Gastroesophageal sphincter (tissue), 4 donors: Measurements from ENCODE around the gene RFXAP. TPM values are rescaled to one million over a fixed set of nuclear protein-coding genes. Genes with fewer than 3 reads are reported as not detected.
"Not testable (repeated sequence)": the region's sequence is repeated elsewhere in the genome, so short reads cannot be mapped to it uniquely, and the experiment has no call there.

ENCODE experiments used
- ATAC-seq: fragments of 150-250 bp; one replicate; pipeline ENCODE4 v1.9.1; 2016; ENCODE audit warnings: mild to moderate bottlenecking, moderate library complexity
- H3K27ac ChIP-seq, 4 donors: fragments of 200-600 bp; sonication (generic) in 3 of 4; 1 replicate in 3 of 4; 2 replicates in 1 of 4; pipeline ENCODE4 v1.5.1; 2016 to 2019
- H3K27me3 ChIP-seq: fragments of 200-600 bp; sonication (generic); one replicate; pipeline ENCODE4 v1.5.1; 2019
- H3K36me3 ChIP-seq, 2 donors: fragments of 200-600 bp; sonication (generic); one replicate each; pipeline ENCODE4 v1.5.1; 2019; ENCODE audit warnings: control low read depth in 1 of 2
- H3K4me1 ChIP-seq, 3 donors: fragments of 200-600 bp; sonication (generic); 1 replicate in 2 of 3; 2 replicates in 1 of 3; pipeline ENCODE4 v1.5.1; 2016 to 2019; ENCODE audit warnings: control low read depth in 2 of 3
- H3K4me3 ChIP-seq, 2 donors: fragments of 200-600 bp; sonication (generic); one replicate each; pipeline ENCODE4 v1.5.1; 2019; ENCODE audit warnings: mild to moderate bottlenecking in 1 of 2, moderate library complexity in 1 of 2
- H3K9me3 ChIP-seq, 3 donors: fragments of 200-600 bp; sonication (generic); one replicate each; pipeline ENCODE4 v1.5.1; 2017 to 2019; ENCODE audit warnings: control low read depth in 2 of 3
- CTCF ChIP-seq, 4 experiments: fragments of 200-600 bp in 2 of 4; fragments of 450-650 bp in 2 of 4; sonication (generic) in 1 of 4; IDR thresholded peaks; one replicate each; pipeline ENCODE4 v1.5.1; 2017 to 2019; ENCODE audit warnings: antibody characterized with exemption in 4 of 4, mild to moderate bottlenecking in 2 of 4, moderate library complexity in 2 of 4
- EP300 ChIP-seq: sonication (generic); formaldehyde crosslinking; IDR thresholded peaks from one replicate; pipeline ENCODE4 v1.6.1; 2017; ENCODE audit warnings: antibody characterized with exemption, mild to moderate bottlenecking
- POLR2A ChIP-seq, 2 donors: fragments of 450-650 bp; IDR thresholded peaks; one replicate each; pipeline ENCODE4 v1.6.1; 2017; ENCODE audit warnings: antibody characterized with exemption in 2 of 2, mild to moderate bottlenecking in 2 of 2, moderate library complexity in 1 of 2
- POLR2AphosphoS5 ChIP-seq: sonication (generic); formaldehyde crosslinking; IDR thresholded peaks from one replicate; pipeline ENCODE4 v1.6.1; 2017; ENCODE audit warnings: antibody characterized with exemption
- WGBS, 2 donors: methylation state at CpG; one replicate each; pipeline ENCODE4 v1.1.5; 2018; ENCODE audit warnings: low coverage in 1 of 2; 5-methylcytosine and 5-hydroxymethylcytosine counted together
- total RNA-seq, 4 donors: library from RNA; depleted of rRNA; stranded (reverse); fragments of >200 nt; gene quantifications; one replicate each; pipeline ENCODE4 v1.1.0, GENCODE V29; 2016

Gene RFXAP
- total RNA-seq, 4 donors from 2014 or later = 3.2 to 7.2 (median 3.8) TPM

- no peak for ATAC-seq
- TF ChIP-seq POLR2A (IDR thresholded peaks at IDR 0.05) = no peak
- no peak for TF ChIP-seq POLR2AphosphoS5
- TF ChIP-seq EP300 = no peak
- TF ChIP-seq CTCF (IDR thresholded peaks at IDR 0.05) = no peak
- peaks cover 5% of the 10 kb centered on the region for H3K27me3 ChIP-seq
Measured at GRCh38 chr13:36776175-36776574, 42.8 kb upstream of the RFXAP start.

GRCh38 chr13:36778083-36778671, 40.8 kb upstream of the RFXAP start:
- no peak for ATAC-seq
- no peak overlapping the region for H3K27ac ChIP-seq

More at GRCh38 chr13:36776175-36776574, 42.8 kb upstream of the RFXAP start:
- Histone ChIP-seq H3K4me3 (no peak overlapping the region), H3K9me3 (no peaks in the 10 kb centered on the region), H3K36me3 (no peaks in the 10 kb centered on the region), H3K4me1 (no peaks in the 10 kb centered on the region), H3K27ac (no peak overlapping the region)

GRCh38 chr13:36783890-36784289, 35.1 kb upstream of the RFXAP start:
- Histone ChIP-seq H3K27ac (no peak overlapping the region), H3K36me3 (no peaks in the 10 kb centered on the region), H3K4me3 (no peak overlapping the region), H3K9me3 (no peaks in the 10 kb centered on the region), H3K27me3 (peaks cover 4% of the 10 kb centered on the region), H3K4me1 (no peaks in the 10 kb centered on the region)
- ATAC-seq = no peak
- 44 to 63% methylated on average over 3 of the region's 3 CpGs for WGBS, 2 donors
- TF ChIP-seq POLR2AphosphoS5 (no peak), EP300 (no peak), CTCF (IDR thresholded peaks at IDR 0.05) (no peak), POLR2A (IDR thresholded peaks at IDR 0.05) (no peak)

More at GRCh38 chr13:36778083-36778671, 40.8 kb upstream of the RFXAP start:
- H3K9me3 ChIP-seq = no peaks in the 10 kb centered on the region
- H3K4me3 ChIP-seq = no peak overlapping the region
- TF ChIP-seq EP300 = no peak
- no peak for TF ChIP-seq POLR2A (IDR thresholded peaks at IDR 0.05)
- TF ChIP-seq CTCF (IDR thresholded peaks at IDR 0.05) = no peak
- no peak for TF ChIP-seq POLR2AphosphoS5
- H3K4me1 ChIP-seq = no peaks in the 10 kb centered on the region
- peaks cover 5% of the 10 kb centered on the region for H3K27me3 ChIP-seq
- WGBS, 2 donors = 13 to 20% methylated on average over 1 to 6 of the region's 8 CpGs
- H3K36me3 ChIP-seq = no peaks in the 10 kb centered on the region

GRCh38 chr13:36786175-36786574, 32.8 kb upstream of the RFXAP start:
- not testable (repeated sequence) for H3K4me3 ChIP-seq, ATAC-seq, H3K27me3 ChIP-seq, H3K36me3 ChIP-seq, H3K9me3 ChIP-seq, H3K27ac ChIP-seq, H3K4me1 ChIP-seq
- WGBS, 2 donors = 65 to 74% methylated on average over 3 to 4 of the region's 4 CpGs

- H3K4me1 ChIP-seq = no peaks in the 10 kb centered on the region
- no peaks in the 10 kb centered on the region for H3K36me3 ChIP-seq
- no peak overlapping the region for H3K4me3 ChIP-seq
- no peaks in the 10 kb centered on the region for H3K27me3 ChIP-seq
- WGBS, 2 donors = 52% methylated on average over 3 of the region's 3 CpGs; no CpG with 5 or more reads in 1 of the 2 donors
- TF ChIP-seq POLR2AphosphoS5 = no peak
- no peak for TF ChIP-seq POLR2A (IDR thresholded peaks at IDR 0.05)
- TF ChIP-seq EP300 = no peak
- TF ChIP-seq CTCF (IDR thresholded peaks at IDR 0.05) = no peak
- H3K27ac ChIP-seq = no peak overlapping the region
- ATAC-seq = no peak
- H3K9me3 ChIP-seq = no peaks in the 10 kb centered on the region
Measured at GRCh38 chr13:36787181-36787580, 31.8 kb upstream of the RFXAP start.
